ENCODE data around the gene PRLR.
"Not testable (repeated sequence)": the region's sequence is repeated elsewhere in the genome, so short reads cannot be mapped to it uniquely, and the experiment has no call there.

Gene PRLR

GRCh38 chr5:35035929-35036328, 194.4 kb downstream of the PRLR start:
- DNase-seq (ENCODE audit: low read depth in 3 of 3): not testable (repeated sequence)

DNA sequence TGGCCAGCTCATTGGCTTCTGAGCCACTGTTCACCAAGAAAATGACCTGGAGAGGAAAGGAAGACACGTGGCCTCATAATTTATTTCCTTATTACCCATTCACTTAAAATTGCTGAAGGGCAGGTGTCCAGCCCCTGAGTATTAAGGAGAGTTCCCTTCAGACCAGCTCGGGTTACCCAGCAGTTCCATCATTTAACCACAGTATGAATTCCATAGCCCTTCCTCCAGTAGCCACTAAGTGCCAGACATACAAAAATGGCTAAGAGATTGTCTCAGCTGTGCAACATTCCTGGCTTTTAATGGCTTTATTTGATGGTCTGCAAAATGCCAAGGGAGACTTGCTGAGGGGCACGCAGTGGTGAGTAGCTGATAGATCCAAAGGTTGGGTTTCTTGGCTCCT, 195.0 kb downstream of the PRLR start:
- DNase-seq (ENCODE audit: low read depth in 3 of 3): no peak

DNA sequence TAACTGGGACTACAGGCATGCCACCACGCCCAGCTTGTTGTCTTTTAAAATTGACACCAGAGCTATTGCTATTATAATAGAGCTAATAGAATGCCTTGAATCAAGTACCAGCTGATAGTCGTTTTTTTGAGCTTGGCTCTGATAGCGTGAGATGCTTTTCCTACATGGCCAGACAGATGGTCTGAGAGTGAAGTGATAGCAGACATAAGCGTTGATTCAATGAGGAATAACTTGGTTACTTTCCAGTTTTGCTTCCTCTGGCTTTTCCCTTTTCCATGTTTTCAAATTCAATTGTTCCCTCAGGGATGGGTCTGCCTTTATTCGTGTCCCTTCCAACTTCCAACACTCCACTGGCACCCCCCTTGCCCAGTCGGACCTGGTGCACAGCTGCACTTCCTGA, 197.9 kb downstream of the PRLR start:
- no peak for DNase-seq (ENCODE audit: low read depth in 3 of 3)

DNA sequence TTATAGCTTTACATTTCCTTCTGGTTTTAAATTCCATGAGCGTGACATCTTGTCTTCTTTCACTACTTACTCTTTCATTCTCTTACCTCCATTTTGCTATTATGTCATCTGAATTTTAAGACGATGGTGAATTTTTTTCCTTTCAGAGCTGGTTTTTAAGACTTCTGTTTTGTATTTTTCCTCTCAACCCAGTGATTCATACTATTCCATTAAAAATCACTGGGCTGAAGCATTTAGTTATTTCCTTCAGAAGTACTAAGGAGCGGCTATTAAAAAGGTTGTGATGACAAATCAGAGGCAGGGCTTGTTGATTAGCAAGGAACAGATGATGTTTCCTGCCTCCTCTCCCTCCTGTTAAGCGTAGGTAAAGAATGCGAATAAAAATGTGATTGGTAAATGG, 199.0 kb downstream of the PRLR start:
- DNase-seq (ENCODE audit: low read depth in 3 of 3): no peak

GRCh38 chr5:35030426-35031100, 199.7 kb downstream of the PRLR start:
- DNase-seq (ENCODE audit: low read depth in 3 of 3): no peak

GRCh38 chr5:35029333-35029732, 201.0 kb downstream of the PRLR start:
- DNase-seq (ENCODE audit: low read depth in 3 of 3): no peak

- DNase-seq (ENCODE audit: low read depth in 3 of 3): no peak
These were observed 203.3 kb downstream of the PRLR start for GRCh38 chr5:35026941-35027340.

- DNase-seq (ENCODE audit: low read depth in 3 of 3): no peak
These were observed 203.9 kb downstream of the PRLR start for GRCh38 chr5:35026280-35026840.

- DNase-seq (ENCODE audit: low read depth in 3 of 3): no peak
These were observed 205.3 kb downstream of the PRLR start for GRCh38 chr5:35024911-35025510.

DNA sequence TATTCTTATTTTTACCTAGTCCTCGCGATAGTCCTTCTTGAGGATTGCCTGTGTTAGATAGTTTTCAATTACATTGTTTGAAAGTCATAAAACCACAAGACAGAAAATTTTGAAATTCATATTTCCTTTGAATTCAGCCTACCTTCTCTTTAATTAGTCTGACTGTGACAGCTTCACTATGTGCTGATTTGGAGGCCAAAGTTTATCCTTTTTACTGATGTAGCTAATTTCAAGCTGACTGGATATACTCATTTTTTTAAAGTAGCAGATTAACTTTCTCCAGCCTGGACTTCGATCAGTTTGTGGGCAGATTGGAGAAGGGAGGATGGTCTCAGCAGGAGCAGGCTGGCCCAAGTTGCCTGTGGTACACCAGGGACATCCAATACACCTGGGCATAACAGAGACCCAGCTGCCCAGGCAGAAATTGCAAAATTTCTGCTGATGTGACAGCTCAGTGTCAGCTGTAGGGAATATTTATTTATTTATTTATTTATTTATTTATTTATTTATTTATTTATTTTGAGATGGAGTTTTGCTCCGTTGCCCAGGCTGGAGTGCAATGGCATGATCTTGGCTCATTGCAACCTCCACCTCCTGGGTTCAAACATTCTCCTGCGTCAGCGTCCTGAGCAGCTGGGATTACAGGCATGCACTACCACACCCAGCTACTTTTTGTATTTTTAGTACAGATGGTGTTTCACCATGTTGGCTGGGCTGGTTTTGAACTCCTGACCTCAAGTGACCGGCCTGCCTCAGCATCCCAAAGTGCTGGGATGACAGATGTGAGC, 206.7 kb downstream of the PRLR start:
- no peak for DNase-seq (ENCODE audit: low read depth in 3 of 3)

GRCh38 chr5:35016174-35017051, 213.9 kb downstream of the PRLR start:
- DNase-seq (ENCODE audit: low read depth in 3 of 3): no peak

- DNase-seq (ENCODE audit: low read depth in 3 of 3): no peak
These were observed 215.2 kb downstream of the PRLR start for GRCh38 chr5:35015063-35015462.

DNA sequence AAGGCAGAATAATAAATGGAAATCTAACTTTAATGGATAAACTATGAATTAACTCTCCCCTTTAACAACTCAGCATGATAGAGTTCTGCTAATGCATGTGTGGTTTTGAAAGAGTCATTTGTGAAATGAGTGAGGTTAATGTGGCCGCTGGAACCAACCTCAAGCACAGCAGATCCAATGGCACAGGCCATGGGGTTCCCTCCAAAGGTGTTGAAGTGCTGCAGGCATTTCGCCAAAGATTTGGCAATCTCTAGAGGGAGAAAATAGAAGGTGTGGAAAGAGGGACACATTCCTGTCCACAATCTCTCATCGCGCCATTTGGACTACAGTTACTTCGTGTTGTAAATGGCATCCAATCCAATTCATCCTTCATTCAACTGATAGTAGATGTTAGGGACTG, 217.5 kb downstream of the PRLR start:
- DNase-seq (ENCODE audit: low read depth in 3 of 3): no peak

- DNase-seq (ENCODE audit: low read depth in 3 of 3): no peak
These were observed 217.9 kb downstream of the PRLR start for GRCh38 chr5:35012365-35012764.

- no peak for DNase-seq (ENCODE audit: low read depth in 3 of 3)
These were observed 219.6 kb downstream of the PRLR start for GRCh38 chr5:35010676-35011075.

DNA sequence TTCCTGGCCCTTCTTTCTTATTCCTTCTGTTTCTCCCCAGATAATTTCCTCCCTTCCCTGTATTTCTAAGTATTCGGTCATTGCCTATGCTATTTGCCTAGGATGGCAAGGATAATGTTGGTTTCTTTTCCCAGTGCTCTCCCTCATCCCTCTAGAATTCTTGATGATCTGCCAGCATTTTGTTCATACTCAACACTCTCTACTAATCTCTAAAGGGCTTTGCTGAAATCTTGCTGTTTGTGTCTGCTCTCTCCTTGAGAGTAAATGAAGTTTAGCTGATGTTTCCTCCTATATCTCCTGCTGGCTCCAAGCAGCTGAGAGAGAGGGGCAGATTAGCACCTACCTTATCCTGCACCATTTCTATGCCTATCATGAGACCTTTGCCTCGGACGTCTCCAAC, 220.6 kb downstream of the PRLR start:
- DNase-seq (ENCODE audit: low read depth in 3 of 3): no peak

- DNase-seq (ENCODE audit: low read depth in 3 of 3): no peak
These were observed 221.3 kb downstream of the PRLR start for GRCh38 chr5:35009019-35009418.

DNA sequence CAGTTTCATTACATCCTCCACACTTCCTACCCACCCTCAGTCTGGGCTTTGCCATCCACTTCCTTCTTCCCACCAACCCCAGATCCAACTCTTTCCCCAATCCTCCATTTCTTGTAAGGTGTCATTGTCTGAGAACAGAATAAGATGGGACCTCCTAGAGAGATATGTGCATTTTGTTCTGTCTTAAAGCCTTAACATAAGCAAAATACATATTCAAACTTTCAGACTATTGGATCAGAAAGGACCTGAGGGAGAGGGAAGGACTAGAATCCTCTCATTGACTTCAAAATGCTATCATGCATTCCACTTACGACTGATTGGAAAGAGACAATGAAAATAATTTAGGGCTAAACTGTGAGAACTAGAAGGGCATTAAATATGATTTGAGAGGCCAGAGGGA, 225.5 kb downstream of the PRLR start:
- no peak for DNase-seq (ENCODE audit: low read depth in 3 of 3)

DNA sequence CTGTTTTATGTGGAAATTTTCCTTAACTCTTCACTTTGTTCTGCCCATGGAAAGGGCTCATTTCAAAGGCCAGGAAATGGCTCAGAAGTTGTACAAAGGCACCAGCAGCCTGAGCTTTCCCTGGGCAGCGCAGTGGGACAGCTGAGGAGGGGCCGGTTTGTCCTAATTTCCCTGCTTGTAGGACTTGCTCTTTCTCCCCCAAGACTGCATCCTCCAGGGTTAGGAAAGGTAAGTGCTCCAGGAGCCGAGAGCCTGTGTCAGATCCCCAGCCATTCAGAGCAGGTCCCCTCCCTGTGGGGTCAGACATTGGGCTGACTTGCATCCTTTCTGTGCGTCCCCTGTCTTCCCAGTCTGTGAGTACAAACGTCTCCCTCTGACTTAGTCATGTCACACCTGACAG, 226.1 kb downstream of the PRLR start:
- DNase-seq (ENCODE audit: low read depth in 3 of 3): no peak

DNA sequence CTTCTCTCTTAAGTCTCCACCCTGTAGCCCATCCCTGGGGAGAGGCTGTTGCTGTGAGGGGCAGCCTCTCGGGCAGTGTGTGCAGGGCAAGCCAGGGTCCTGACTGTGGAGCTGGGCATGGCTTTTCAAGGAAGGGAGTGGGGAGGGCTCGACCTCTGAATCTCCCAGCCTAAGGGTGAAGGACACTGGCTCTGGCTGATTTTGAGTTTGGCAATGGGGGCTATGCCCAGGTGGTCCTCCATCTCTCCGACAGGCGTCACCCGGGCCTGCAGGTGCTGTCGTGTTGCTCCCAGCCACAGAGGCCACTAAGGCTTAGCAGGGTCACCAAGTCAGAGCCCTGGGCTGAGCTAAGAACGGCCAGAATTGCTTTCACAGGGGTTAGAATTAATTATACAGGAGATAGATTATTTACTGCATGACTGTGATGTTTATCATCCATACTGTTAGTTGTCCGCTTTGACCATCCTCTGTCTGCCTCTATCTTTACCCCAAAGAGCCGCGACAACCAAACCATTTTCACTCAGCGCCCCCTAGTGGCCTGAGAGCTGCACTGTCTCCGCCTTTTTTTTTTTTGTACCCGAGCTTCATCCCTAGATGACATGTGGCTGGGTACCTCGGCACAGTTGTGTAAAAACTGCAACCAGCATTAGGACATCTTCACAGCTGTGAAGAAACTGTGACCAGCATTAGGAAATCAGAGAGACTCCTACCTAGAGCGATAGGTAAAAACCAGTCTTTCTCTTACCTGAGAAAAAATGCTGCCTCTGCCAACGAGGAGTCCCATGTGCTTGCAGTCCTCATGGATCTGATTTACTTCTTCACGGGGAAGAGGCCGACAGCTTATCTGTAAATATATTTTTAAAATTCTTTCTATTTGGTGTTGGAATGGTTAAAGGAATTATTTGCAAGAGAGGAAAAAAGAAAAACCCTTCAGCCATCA, 227.0 kb downstream of the PRLR start:
- peak; percentile 20 to 57 (median 50) for DNase-seq (ENCODE audit: low read depth in 3 of 3)

GRCh38 chr5:35002459-35002858, 227.8 kb downstream of the PRLR start:
- DNase-seq (ENCODE audit: low read depth in 3 of 3): no peak
